Measurements from ENCODE around the gene SLC16A14. TPM values are rescaled to one million over a fixed set of nuclear protein-coding genes. Genes with fewer than 3 reads are reported as not detected.

SLC16A14 gene
- polyA plus RNA-seq, 3 donors = not detected

DNA sequence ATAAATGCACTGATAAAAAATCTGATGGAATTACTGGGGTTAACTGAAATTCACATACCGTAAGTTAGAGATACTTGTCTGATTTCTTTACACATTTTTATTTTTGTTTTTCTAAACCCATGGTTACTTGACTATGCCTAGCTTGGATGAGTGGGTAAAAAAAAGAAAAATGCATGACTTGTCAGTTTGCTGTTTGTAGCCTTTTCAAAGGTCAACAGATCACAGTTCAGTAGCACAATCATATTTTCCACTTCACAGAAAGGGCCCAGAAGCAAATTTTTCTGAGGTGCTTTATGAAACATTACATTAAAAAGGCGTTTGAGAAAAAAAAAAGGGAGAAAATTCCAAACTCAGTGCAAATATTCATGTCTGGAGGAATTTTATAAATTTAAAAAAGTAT lies 16.4 kb downstream of the SLC16A14 start:
- intact Hi-C loops (cut with micrococcal nuclease) = no loop called here
- Histone ChIP-seq H4K20me1 (ENCODE audit: insufficient read depth, low read length) (no peaks in the 10 kb centered on the region), H3K27ac (ENCODE audit: low read depth in 1 of 2, low read length in 2 of 2) (no peak overlapping the region)

DNA sequence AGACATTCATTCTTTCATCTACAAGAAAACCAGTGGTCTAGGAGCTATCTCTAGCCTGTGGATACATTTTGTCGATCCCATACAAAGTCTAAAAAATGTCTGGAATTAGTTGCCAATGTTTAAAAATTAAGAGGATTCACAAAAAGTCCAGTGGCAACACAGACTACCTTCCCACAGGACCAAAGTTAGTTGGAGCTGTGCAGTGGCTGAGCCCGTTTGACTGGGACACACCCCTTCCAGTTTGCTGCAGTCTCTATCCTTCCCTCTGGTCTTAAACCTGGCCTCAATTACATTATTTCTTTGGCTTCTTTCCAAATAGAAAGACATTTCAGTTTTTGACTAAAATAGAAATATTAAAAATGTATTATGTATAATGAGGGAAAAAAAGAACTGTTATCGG lies 18.6 kb downstream of the SLC16A14 start:
- TF ChIP-seq, protein P1, sequence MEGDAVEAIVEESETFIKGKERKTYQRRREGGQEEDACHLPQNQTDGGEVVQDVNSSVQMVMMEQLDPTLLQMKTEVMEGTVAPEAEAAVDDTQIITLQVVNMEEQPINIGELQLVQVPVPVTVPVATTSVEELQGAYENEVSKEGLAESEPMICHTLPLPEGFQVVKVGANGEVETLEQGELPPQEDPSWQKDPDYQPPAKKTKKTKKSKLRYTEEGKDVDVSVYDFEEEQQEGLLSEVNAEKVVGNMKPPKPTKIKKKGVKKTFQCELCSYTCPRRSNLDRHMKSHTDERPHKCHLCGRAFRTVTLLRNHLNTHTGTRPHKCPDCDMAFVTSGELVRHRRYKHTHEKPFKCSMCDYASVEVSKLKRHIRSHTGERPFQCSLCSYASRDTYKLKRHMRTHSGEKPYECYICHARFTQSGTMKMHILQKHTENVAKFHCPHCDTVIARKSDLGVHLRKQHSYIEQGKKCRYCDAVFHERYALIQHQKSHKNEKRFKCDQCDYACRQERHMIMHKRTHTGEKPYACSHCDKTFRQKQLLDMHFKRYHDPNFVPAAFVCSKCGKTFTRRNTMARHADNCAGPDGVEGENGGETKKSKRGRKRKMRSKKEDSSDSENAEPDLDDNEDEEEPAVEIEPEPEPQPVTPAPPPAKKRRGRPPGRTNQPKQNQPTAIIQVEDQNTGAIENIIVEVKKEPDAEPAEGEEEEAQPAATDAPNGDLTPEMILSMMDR (IDR thresholded peaks at IDR 0.05) = no peak
- no CpG with 5 or more reads among the region's 3 CpGs for WGBS (ENCODE audit: insufficient coverage)
- no peak overlapping the region for H2AFZ ChIP-seq (ENCODE audit: insufficient read depth, low read depth, low read length, poor library complexity, severe bottlenecking)

More for the DNA sequence above, 16.4 kb downstream of the SLC16A14 start:
- WGBS (ENCODE audit: insufficient coverage) = no CpG with 5 or more reads among the region's 2 CpGs
- no peak for DNase-seq
- H3K4me1 ChIP-seq (ENCODE audit: control insufficient read depth in 1 of 2, insufficient read depth in 2 of 2, low read length in 2 of 2) = no peaks in the 10 kb centered on the region
- no peaks in the 10 kb centered on the region for H3K36me3 Mint-ChIP-seq
- H3K9ac ChIP-seq (ENCODE audit: insufficient read depth, low read length, poor library complexity, severe bottlenecking) = no peak overlapping the region
- H3K9me3 Mint-ChIP-seq = no peaks in the 10 kb centered on the region
- TF ChIP-seq, protein P1 (IDR thresholded peaks at IDR 0.05) = no peak
- no peaks in the 10 kb centered on the region for H3K27me3 ChIP-seq (ENCODE audit: control insufficient read depth in 2 of 2, insufficient read depth in 2 of 2, low read length in 2 of 2)
- no peak overlapping the region for H3K4me2 ChIP-seq (replicated peaks; ENCODE audit: extremely low read depth, low read length, poor library complexity, severe bottlenecking)
- no peak overlapping the region for H3K4me3 Mint-ChIP-seq
- H3K36me3 ChIP-seq (replicated peaks in 1 of 2; ENCODE audit: control insufficient read depth in 1 of 2, insufficient read depth in 2 of 2, low read length in 2 of 2) = no peaks in the 10 kb centered on the region
- no peak overlapping the region for H3K27ac Mint-ChIP-seq
- no peaks in the 10 kb centered on the region for H3K27me3 Mint-ChIP-seq (ENCODE audit: low read depth in 3 of 3)
- H3K4me3 ChIP-seq (replicated peaks in 1 of 3; ENCODE audit: low read depth in 2 of 3, low read length in 3 of 3) = no peak overlapping the region
- no peaks in the 10 kb centered on the region for H3K79me2 ChIP-seq (ENCODE audit: insufficient read depth, low read length)
- no peak overlapping the region for H2AFZ ChIP-seq (ENCODE audit: insufficient read depth, low read depth, low read length, poor library complexity, severe bottlenecking)
- H3K9me3 ChIP-seq (replicated peaks in 1 of 2; ENCODE audit: control insufficient read depth in 1 of 2, insufficient read depth in 1 of 2, low read length in 2 of 2) = no peaks in the 10 kb centered on the region
- H3K4me1 Mint-ChIP-seq = peaks cover 2% of the 10 kb centered on the region

More for the DNA sequence above, 18.6 kb downstream of the SLC16A14 start:
- Mint-ChIP-seq H3K27ac (no peak overlapping the region), H3K36me3 (no peaks in the 10 kb centered on the region), H3K4me1 (peaks cover 2% of the 10 kb centered on the region), H3K27me3 (ENCODE audit: low read depth in 3 of 3) (peaks cover 0 to 2% (median 0%) of the 10 kb centered on the region in 3 donors), H3K4me3 (no peak overlapping the region), H3K9me3 (peaks cover 0 to 3% (median 0%) of the 10 kb centered on the region in 7 donors)
- Histone ChIP-seq H3K9me3 (replicated peaks in 1 of 2; ENCODE audit: control insufficient read depth in 1 of 2, insufficient read depth in 1 of 2, low read length in 2 of 2) (no peaks in the 10 kb centered on the region), H3K4me1 (ENCODE audit: control insufficient read depth in 1 of 2, insufficient read depth in 2 of 2, low read length in 2 of 2) (no peaks in the 10 kb centered on the region), H3K36me3 (replicated peaks in 1 of 2; ENCODE audit: control insufficient read depth in 1 of 2, insufficient read depth in 2 of 2, low read length in 2 of 2) (no peaks in the 10 kb centered on the region), H3K9ac (ENCODE audit: insufficient read depth, low read length, poor library complexity, severe bottlenecking) (no peak overlapping the region), H3K27me3 (ENCODE audit: control insufficient read depth in 2 of 2, insufficient read depth in 2 of 2, low read length in 2 of 2) (no peaks in the 10 kb centered on the region), H3K79me2 (ENCODE audit: insufficient read depth, low read length) (no peaks in the 10 kb centered on the region), H4K20me1 (ENCODE audit: insufficient read depth, low read length) (no peaks in the 10 kb centered on the region), H3K4me2 (replicated peaks; ENCODE audit: extremely low read depth, low read length, poor library complexity, severe bottlenecking) (no peak overlapping the region), H3K27ac (ENCODE audit: low read depth in 1 of 2, low read length in 2 of 2) (no peak overlapping the region), H3K4me3 (replicated peaks in 1 of 3; ENCODE audit: low read depth in 2 of 3, low read length in 3 of 3) (no peak overlapping the region)
- intact Hi-C loops (cut with micrococcal nuclease) = no loop called here
- no peak for DNase-seq

Measured in CD14-positive monocyte (primary cell).